Parathyroid adenoma (tissue), 2 donors: ENCODE measurements around the gene PLK2.

Experiments
- H2AFZ ChIP-seq: fragments of 300-600 bp; sonication (generic); one replicate; pipeline ENCODE4 v1.7.0; 2017; ENCODE audit warnings: antibody characterized with exemption, mild to moderate bottlenecking
- H3K27ac ChIP-seq: fragments of 300-600 bp; sonication (generic); one replicate; pipeline ENCODE4 v1.7.0; 2017
- H3K27me3 ChIP-seq: fragments of 300-600 bp; sonication (generic); one replicate; pipeline ENCODE4 v1.7.0; 2017; ENCODE audit warnings: low read length; ENCODE audit not compliant: control insufficient read depth, insufficient read depth
- H3K36me3 ChIP-seq: fragments of 300-600 bp; sonication (generic); one replicate; pipeline ENCODE4 v1.7.0; 2017; ENCODE audit warnings: low read length; ENCODE audit not compliant: control insufficient read depth, insufficient read depth
- H3K4me1 ChIP-seq: fragments of 300-600 bp; sonication (generic); one replicate; pipeline ENCODE4 v1.7.0; 2017; ENCODE audit warnings: control low read depth
- H3K4me2 ChIP-seq: fragments of 300-600 bp; sonication (generic); one replicate; pipeline ENCODE4 v1.7.0; 2017; ENCODE audit warnings: low read length
- H3K4me3 ChIP-seq: fragments of 300-600 bp; sonication (generic); one replicate; pipeline ENCODE4 v1.7.0; 2017; ENCODE audit warnings: low read depth, low read length
- H3K79me2 ChIP-seq: fragments of 300-600 bp; sonication (generic); one replicate; pipeline ENCODE4 v1.7.0; 2017; ENCODE audit warnings: control low read depth
- H3K9ac ChIP-seq: fragments of 300-600 bp; sonication (generic); one replicate; pipeline ENCODE4 v1.7.0; 2017; ENCODE audit warnings: mild to moderate bottlenecking
- H3K9me3 ChIP-seq: fragments of 300-600 bp; sonication (generic); one replicate; pipeline ENCODE4 v1.7.0; 2017; ENCODE audit warnings: low read length; ENCODE audit not compliant: control insufficient read depth
- CTCF ChIP-seq: fragments of 300-600 bp; sonication (generic); IDR thresholded peaks from one replicate; pipeline ENCODE4 v1.7.0; 2017; ENCODE audit warnings: antibody characterized with exemption, mild to moderate bottlenecking
- donor health status: primary hyperparathyroidism.

PLK2 gene

GRCh38 chr5:58466939-58467338 is 7.1 kb upstream of the PLK2 start:
- no peak overlapping the region for H3K4me2 ChIP-seq
- no peaks in the 10 kb centered on the region for H3K4me1 ChIP-seq
- H3K27me3 ChIP-seq, result no peaks in the 10 kb centered on the region
- no peak overlapping the region for H3K9ac ChIP-seq
- no peak for TF ChIP-seq CTCF
- no peaks in the 10 kb centered on the region for H3K36me3 ChIP-seq
- H3K27ac ChIP-seq, result no peak overlapping the region
- no peaks in the 10 kb centered on the region for H3K9me3 ChIP-seq
- no peaks in the 10 kb centered on the region for H3K79me2 ChIP-seq
- no peak overlapping the region for H3K4me3 ChIP-seq
- no peak overlapping the region for H2AFZ ChIP-seq

GRCh38 chr5:58462623-58463230 is 2.8 kb upstream of the PLK2 start:
- Histone ChIP-seq H3K4me1 (no peaks in the 10 kb centered on the region), H3K4me3 (no peak overlapping the region), H3K27ac (no peak overlapping the region), H3K27me3 (no peaks in the 10 kb centered on the region), H2AFZ (peak overlapping the region; percentile 26), H3K9me3 (no peaks in the 10 kb centered on the region), H3K9ac (no peak overlapping the region), H3K4me2 (no peak overlapping the region), H3K36me3 (no peaks in the 10 kb centered on the region), H3K79me2 (no peaks in the 10 kb centered on the region)
- TF ChIP-seq CTCF, result peak; percentile 63

- Histone ChIP-seq H3K27me3 (no peaks in the 10 kb centered on the region), H3K9me3 (no peaks in the 10 kb centered on the region), H3K9ac (no peak overlapping the region), H3K4me2 (no peak overlapping the region), H2AFZ (peak overlapping the region; percentile 26), H3K4me3 (no peak overlapping the region), H3K79me2 (no peaks in the 10 kb centered on the region), H3K36me3 (no peaks in the 10 kb centered on the region), H3K27ac (no peak overlapping the region), H3K4me1 (no peaks in the 10 kb centered on the region)
- TF ChIP-seq CTCF, result no peak
Observed at GRCh38 chr5:58462154-58462553, 2.3 kb upstream of the PLK2 start.

- Histone ChIP-seq H3K9me3 (no peaks in the 10 kb centered on the region), H3K9ac (no peak overlapping the region), H3K4me2 (peak overlapping the region; percentile 76), H3K4me1 (no peaks in the 10 kb centered on the region), H2AFZ (peak overlapping the region; percentile 97), H3K4me3 (peak overlapping the region; percentile 87), H3K79me2 (no peaks in the 10 kb centered on the region), H3K27ac (peak overlapping the region; percentile 93), H3K36me3 (no peaks in the 10 kb centered on the region), H3K27me3 (no peaks in the 10 kb centered on the region)
- peak; percentile 81 for TF ChIP-seq CTCF
Observed at GRCh38 chr5:58460732-58461286, 923 bp upstream of the PLK2 start.
